PC-3 (cell line): ENCODE data around the gene FKBP15. TPM values are rescaled to one million over a fixed set of nuclear protein-coding genes. Genes with fewer than 3 reads are reported as not detected.

Experiments used
- ATAC-seq: fragments of 200-7000 bp; cut with Tn5 transposase; 2 replicates; pipeline ENCODE4 v1.9.1; 2020; ENCODE audit warnings: mild to moderate bottlenecking, moderate library complexity
- BruUV-seq: library from RNA; stranded (reverse); fragments of 400-500 nt; replicated peaks from 2 replicates; lab custom pipeline; 2021; lab: Mats Ljungman, UMichigan
- CTCF ChIA-PET: fragments of 300-600 bp; sonication (Branson Sonifier 250); formaldehyde crosslinking; loops from one replicate; lab custom pipeline; 2022; ENCODE audit warnings: antibody characterized with exemption; lab: Charles Lee
- POLR2A ChIA-PET: fragments of 300-600 bp; sonication (Branson Sonifier 250); formaldehyde crosslinking; loops from one replicate; lab custom pipeline; 2022; ENCODE audit warnings: antibody characterized with exemption; ENCODE audit not compliant: unreplicated experiment; lab: Charles Lee
- DNase-seq: peaks from one replicate; pipeline ENCODE4 v3.0.0-alpha.2; 2015
- H2AFZ ChIP-seq: fragments of 300-600 bp; sonication (generic); 2 replicates; pipeline ENCODE4 v1.6.0; 2016; ENCODE audit warnings: antibody characterized with exemption, low read length
- H3F3A ChIP-seq: fragments of 300-600 bp; sonication (generic); one replicate; pipeline ENCODE4 v1.6.0; 2017; ENCODE audit warnings: antibody characterized with exemption, low read length, control low read depth, mild to moderate bottlenecking; ENCODE audit not compliant: unreplicated experiment
- H3K27ac ChIP-seq: fragments of 300-600 bp; sonication (generic); 2 replicates; pipeline ENCODE4 v1.5.1; 2016; ENCODE audit warnings: mild to moderate bottlenecking, low read length
- H3K27me3 ChIP-seq: fragments of 300-600 bp; sonication (generic); 2 replicates; pipeline ENCODE4 v1.6.1; 2016; ENCODE audit warnings: low read length, mixed read lengths
- H3K36me3 ChIP-seq: fragments of 300-600 bp; sonication (generic); 2 replicates; pipeline ENCODE4 v1.6.1; 2016; ENCODE audit warnings: low read depth, mixed run types, low read length, mixed read lengths
- H3K4me1 ChIP-seq: fragments of 300-600 bp; sonication (generic); 2 replicates; pipeline ENCODE4 v1.5.1; 2016; ENCODE audit warnings: low read length; ENCODE audit not compliant: insufficient read depth
- H3K4me2 ChIP-seq: fragments of 300-600 bp; sonication (generic); 2 replicates; pipeline ENCODE4 v1.6.0; 2016; ENCODE audit warnings: low read length
- H3K4me3 ChIP-seq: fragments of 300-600 bp; sonication (generic); 2 replicates; pipeline ENCODE4 v1.5.1; 2016; ENCODE audit warnings: mild to moderate bottlenecking, low read length, mixed read lengths
- H3K79me2 ChIP-seq: fragments of 300-600 bp; sonication (generic); 2 replicates; pipeline ENCODE4 v1.6.1; 2017; ENCODE audit warnings: low read length, mixed read lengths
- H3K9ac ChIP-seq: fragments of 300-600 bp; sonication (generic); 2 replicates; pipeline ENCODE4 v1.6.0; 2016; ENCODE audit warnings: mild to moderate bottlenecking, low read length
- H3K9me2 ChIP-seq: fragments of 300-600 bp; sonication (generic); replicated peaks from 2 replicates; pipeline ENCODE4 v1.6.1; 2016; ENCODE audit warnings: mixed run types, low read length, mixed read lengths
- H3K9me3 ChIP-seq: fragments of 300-600 bp; sonication (generic); 2 replicates; pipeline ENCODE4 v1.6.1; 2016; ENCODE audit warnings: low read length, mixed read lengths
- H4K20me1 ChIP-seq: fragments of 300-600 bp; sonication (generic); 2 replicates; pipeline ENCODE4 v1.6.1; 2016; ENCODE audit warnings: low read length, mixed read lengths
- CTCF ChIP-seq: fragments of 300-600 bp; sonication (generic); conservative IDR thresholded peaks from 2 replicates; pipeline ENCODE4 v1.5.1; 2017; ENCODE audit warnings: antibody characterized with exemption, low read depth, mild to moderate bottlenecking, low read length
- EZH2 ChIP-seq: fragments of 300-600 bp; sonication (generic); IDR thresholded peaks from one replicate; pipeline ENCODE4 v1.6.1; 2017; ENCODE audit warnings: antibody characterized with exemption, mild to moderate bottlenecking, low read length; ENCODE audit not compliant: unreplicated experiment
- EZH2phosphoT487 ChIP-seq: fragments of 300-600 bp; sonication (generic); IDR thresholded peaks from 2 replicates; pipeline ENCODE4 v1.6.1; 2018; ENCODE audit warnings: mild to moderate bottlenecking, antibody characterized with exemption, low read length, borderline replicate concordance
- intact Hi-C: fragments of 100-400 bp; cut with micrococcal nuclease; formaldehyde crosslinking; loops from 2 replicates; pipeline ENCODE4 v1.9.0; 2023
- total RNA-seq: library from RNA; depleted of rRNA; stranded (reverse); fragments of >200 nt; gene quantifications from 2 replicates; pipeline ENCODE4 v1.2.3, GENCODE V29; 2014

FKBP15 gene
- total RNA-seq, 1 experiment from 2014 or later = 15.0 TPM

- H3K79me2 ChIP-seq = no peaks in the 10 kb centered on the region
- ATAC-seq = no peak
- H2AFZ ChIP-seq = no peak overlapping the region
- no peak for DNase-seq
- ChIA-PET CTCF (no interaction called here), POLR2A (no interaction called here)
- H4K20me1 ChIP-seq = no peaks in the 10 kb centered on the region
- no peak overlapping the region for H3K4me2 ChIP-seq
- no TSS peak for BruUV-seq
- TF ChIP-seq EZH2 (no peak), CTCF (no peak), EZH2phosphoT487 (no peak)
- no peaks in the 10 kb centered on the region for H3K27me3 ChIP-seq
- H3F3A ChIP-seq = no peaks in the 10 kb centered on the region
- H3K9me3 ChIP-seq = no peaks in the 10 kb centered on the region
- no peak overlapping the region for H3K9ac ChIP-seq
- intact Hi-C loops = no loop called here
- H3K9me2 ChIP-seq = no peaks in the 10 kb centered on the region
- H3K27ac ChIP-seq = no peak overlapping the region
- no peaks in the 10 kb centered on the region for H3K4me1 ChIP-seq
- no peak overlapping the region for H3K4me3 ChIP-seq
- H3K36me3 ChIP-seq = no peaks in the 10 kb centered on the region
Measured at GRCh38 chr9:113231701-113232100, 10.6 kb upstream of the FKBP15 start.

- CTCF ChIA-PET = no interaction called here
- DNase-seq (no peak), ATAC-seq (no peak)
- Histone ChIP-seq H3K9me2 (no peaks in the 10 kb centered on the region), H3K36me3 (no peaks in the 10 kb centered on the region; the same call in 1 of the 2 replicates), H3K27me3 (no peaks in the 10 kb centered on the region), H3K27ac (no peak overlapping the region), H3K4me2 (no peak overlapping the region), H4K20me1 (no peaks in the 10 kb centered on the region), H3K4me3 (no peak overlapping the region), H2AFZ (no peak overlapping the region), H3F3A (no peaks in the 10 kb centered on the region), H3K79me2 (peaks cover 14% of the 10 kb centered on the region), H3K9ac (no peak overlapping the region), H3K9me3 (no peaks in the 10 kb centered on the region), H3K4me1 (peaks cover 6% of the 10 kb centered on the region; the same call in 1 of the 2 replicates)
- intact Hi-C loops = no loop called here
- TF ChIP-seq EZH2phosphoT487 (no peak), EZH2 (no peak), CTCF (no peak)
- BruUV-seq = no TSS peak
- POLR2A ChIA-PET = no interaction called here
Measured at GRCh38 chr9:113228130-113228665, 7.1 kb upstream of the FKBP15 start.

GRCh38 chr9:113227436-113227835, 6.4 kb upstream of the FKBP15 start:
- no peak overlapping the region for H3K27ac ChIP-seq
- ATAC-seq = peak; percentile 51
- H3K4me2 ChIP-seq = no peak overlapping the region
- TF ChIP-seq EZH2 (no peak), EZH2phosphoT487 (no peak), CTCF (no peak)
- H3K4me3 ChIP-seq = no peak overlapping the region
- intact Hi-C loops = no loop called here
- no peaks in the 10 kb centered on the region for H3K9me2 ChIP-seq
- DNase-seq = no peak
- ChIA-PET POLR2A (no interaction called here), CTCF (no interaction called here)
- no peaks in the 10 kb centered on the region; the same call in 1 of the 2 replicates for H3K36me3 ChIP-seq
- H2AFZ ChIP-seq = no peak overlapping the region
- no peaks in the 10 kb centered on the region for H4K20me1 ChIP-seq
- no peaks in the 10 kb centered on the region for H3K9me3 ChIP-seq
- no peaks in the 10 kb centered on the region for H3F3A ChIP-seq
- peaks cover 21% of the 10 kb centered on the region for H3K79me2 ChIP-seq
- no peak overlapping the region for H3K9ac ChIP-seq
- peaks cover 11% of the 10 kb centered on the region; the same call in 1 of the 2 replicates for H3K4me1 ChIP-seq
- BruUV-seq = no TSS peak
- H3K27me3 ChIP-seq = no peaks in the 10 kb centered on the region
